NCI-H446 treated with DMSO at 0.1 percent for 48 hours (cell line): ENCODE results near the gene OTOP2.

Experiments used
- DNase-seq: peaks from one replicate; lab custom pipeline; 2025; lab: John Stamatoyannopoulos, UW

Gene OTOP2

DNA sequence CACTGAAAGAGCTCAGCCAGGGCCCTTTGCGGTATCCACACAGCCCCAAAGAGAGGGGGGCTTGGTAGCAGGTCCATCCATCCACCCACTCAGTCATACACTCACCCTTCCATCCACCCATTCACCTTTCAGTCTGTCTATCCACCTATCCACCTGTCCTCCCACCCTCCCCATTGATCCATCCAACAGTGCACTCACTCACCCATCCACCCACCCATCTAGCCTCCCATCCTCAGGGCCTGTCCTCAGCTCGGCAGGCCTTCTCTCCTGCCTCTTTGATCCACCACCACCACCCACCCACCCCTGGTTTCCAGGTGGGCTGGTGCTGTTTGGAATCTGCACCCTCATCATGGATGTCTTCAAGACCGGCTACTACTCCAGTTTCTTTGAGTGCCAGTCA is 1.2 kb downstream of the OTOP2 start:
- DNase-seq: no peak

DNA sequence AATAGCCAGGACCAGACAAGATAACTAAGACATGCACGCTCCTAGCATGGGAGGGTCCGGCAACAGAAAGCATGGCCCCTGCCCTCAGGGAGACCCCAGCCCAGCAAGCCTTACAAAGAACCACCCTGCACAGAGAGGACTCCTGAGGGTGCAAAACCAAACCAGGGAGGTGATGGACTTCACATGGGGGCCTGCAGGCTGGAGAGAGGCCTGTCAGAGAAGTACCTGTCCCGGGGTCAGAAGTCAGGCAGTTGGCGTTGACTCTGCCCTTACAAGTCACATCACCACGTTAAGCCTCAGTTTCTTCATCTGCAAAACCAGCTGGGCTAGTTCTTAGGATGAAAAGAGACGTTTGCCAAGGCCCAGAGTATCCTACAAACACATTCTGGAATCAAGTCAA is 4.7 kb downstream of the OTOP2 start:
- no peak for DNase-seq

DNA sequence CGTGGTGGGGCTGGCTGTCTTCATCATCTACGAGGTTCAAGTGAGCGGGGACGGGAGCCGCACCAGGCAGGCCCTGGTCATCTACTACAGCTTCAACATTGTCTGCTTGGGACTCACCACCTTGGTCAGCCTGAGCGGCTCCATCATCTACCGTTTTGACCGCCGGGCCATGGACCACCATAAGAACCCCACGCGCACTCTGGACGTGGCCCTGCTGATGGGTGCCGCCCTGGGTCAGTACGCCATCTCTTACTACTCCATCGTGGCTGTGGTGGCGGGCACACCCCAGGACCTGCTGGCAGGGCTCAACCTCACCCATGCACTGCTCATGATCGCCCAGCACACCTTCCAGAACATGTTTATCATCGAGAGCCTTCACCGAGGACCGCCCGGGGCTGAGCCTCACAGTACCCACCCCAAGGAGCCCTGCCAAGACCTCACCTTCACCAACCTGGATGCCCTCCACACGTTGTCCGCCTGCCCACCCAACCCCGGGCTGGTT is 6.5 kb downstream of the OTOP2 start:
- no peak for DNase-seq

DNA sequence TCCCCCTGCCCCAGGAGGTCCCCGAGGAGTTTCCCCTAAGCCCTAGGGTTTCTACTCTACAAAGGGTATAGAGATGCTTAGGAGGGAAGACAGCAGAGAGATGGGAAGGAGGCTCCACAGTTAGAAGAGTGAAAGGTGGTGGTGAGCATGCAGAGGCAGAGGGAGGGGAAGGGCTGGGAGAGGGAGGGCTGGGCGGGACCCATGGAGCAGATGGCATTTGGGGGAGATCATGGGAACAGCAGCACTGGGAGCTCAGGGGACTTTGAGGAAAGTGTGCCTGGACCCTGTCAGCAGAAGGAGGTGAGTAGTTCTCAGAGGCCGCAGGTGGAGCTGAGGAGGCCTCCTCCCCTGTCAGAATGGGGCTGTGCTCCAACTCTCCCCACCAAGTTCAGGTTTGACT is 11.0 kb downstream of the OTOP2 start:
- DNase-seq: no peak

DNA sequence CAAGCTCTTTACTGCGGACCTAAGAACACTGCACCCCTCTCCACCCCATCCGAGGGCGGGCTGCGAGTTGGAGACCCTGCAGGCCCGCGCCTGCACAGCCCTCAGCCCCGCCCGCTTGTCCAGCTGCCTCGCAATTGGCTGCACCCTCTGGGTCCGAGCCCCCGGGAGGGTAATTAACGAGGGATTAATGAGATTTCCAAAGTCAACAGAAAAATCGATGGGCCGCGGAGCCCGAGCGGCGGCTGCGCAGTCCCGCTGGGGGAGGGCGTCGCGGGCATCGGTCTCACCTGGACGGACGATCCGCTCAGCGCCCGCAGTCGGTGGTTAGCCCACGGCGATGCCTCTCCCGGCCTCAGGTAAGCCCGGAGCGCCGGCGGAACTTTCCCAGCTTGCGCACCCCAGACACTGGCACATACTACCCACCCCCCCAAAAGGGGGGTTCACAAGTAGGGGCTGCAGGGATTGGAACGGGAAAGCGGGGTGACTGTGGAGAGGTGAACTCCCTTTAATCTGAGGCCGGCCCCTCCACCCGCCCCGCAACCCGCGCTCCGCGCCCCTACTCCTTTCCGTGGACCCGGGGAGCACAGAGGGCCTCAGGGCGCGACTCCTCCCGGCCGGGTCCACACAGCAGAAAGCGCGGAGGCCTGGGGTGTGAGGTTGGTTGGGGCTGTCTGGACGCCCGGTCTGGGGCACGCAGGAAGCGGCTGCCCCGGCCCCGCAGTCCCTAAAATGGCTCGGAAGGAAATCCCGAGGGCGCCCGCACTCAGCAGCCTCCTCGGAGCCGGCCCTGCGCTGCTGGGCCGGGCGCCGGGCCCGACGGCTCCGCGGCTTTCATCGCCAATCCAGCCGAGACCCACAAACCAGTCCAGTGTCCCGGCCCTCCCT is 11.8 kb downstream of the OTOP2 start, which contains the start of gene OTOP3:
Gene OTOP3 (plus strand): TSS at position 314 of the 885 bp plus-strand sequence. CDS start 24 bp downstream, at position 338.
- DNase-seq: no peak

DNA sequence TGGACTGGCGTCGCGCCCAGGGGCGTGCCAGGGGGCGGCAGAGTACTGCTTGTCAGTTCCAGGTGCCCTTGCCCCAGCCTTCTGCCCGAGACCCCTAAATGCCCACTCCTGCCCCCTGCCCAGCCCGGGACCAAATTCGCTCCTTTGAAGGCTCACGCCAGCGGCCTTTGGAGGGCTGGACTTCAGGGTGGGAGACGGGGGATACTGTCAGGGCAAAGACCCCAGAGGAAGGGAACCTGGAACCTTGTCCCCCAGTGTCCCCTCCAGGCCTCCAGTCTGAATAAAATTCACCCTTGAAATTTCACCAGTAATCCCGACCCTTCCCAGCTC is 12.4 kb downstream of the OTOP2 start:
- no peak for DNase-seq

DNA sequence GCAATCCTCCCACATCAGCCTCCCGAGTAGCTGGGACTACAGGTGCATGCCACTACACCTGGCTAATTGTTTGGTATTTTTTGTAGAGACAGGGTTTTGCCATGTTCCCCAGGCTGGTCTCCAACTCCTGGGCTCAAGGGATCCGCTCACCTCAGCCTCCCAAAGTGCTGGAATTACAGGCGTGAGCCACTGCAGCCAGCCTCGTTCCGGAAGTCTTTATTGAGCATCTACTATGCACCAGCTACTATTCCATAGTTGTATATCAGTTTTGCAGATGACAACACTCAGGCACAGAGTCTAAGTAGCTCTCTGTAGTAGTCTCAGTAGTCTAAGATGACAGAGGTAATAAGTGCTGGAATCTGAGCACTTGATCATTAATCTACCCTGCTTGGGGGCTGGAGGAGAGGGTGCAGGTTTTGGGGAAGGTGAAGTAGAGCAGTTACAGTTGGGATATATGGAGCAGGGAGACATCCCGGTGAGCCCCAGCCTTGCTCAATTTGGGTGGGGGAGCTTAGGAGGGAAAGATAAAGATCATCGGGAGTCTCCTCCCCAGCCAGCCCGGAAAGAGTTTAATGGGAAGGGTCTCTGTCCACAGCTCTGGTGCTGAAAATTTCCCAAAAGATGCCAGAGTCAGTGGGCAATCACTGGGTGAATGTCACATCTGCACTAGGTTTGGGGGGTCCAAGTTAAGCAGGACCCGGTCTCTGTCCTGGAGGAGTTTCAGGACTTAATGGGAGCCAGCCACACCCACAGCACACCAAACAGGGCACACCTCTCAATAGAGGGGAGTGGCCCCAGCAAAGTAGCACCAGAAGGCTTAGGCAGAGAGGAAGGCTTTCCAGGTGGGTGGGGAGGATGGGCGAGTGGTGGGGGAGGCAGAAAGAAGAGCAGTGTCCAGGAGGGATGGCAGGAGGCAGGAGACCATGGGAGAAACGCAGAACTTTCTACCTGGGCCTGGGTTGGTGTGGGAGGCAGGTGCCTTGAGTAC is 13.3 kb downstream of the OTOP2 start:
- no peak for DNase-seq

DNA sequence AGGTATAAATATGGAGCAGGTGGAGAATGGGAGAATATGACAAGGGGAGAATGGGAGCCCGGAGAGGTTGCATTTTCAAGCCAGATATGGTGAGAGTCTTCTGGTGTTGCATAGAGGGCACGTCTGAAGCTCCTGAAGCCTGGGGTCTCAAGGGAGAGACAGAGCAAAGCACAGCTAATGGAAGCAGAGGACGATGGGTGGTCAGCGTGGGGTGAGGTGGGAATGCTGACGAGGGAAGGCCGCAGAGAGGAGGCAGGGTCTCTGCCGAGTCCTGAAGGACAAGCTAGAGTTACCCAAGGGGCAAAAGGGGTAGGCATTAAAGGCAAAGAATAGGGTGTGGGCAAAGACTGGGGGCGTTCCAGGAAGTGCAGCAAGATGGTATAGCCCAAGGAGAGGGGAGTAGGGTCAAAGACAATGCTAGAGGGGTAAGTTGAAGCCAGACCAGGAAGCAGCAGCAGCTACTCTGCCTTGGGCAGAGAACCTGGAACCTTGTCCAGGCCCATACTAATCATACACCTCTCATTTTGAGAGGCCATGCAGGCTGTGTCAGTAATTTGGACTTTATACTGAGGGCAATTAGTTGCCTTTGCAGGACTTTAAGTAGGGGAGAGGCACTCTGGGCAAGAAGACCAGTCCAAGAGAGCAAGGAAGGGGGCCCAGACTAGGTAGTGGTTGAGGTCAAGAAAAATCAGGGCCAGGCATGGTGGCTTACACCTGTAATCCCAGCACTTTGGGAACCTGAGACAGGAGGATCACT is 14.3 kb downstream of the OTOP2 start:
- DNase-seq: no peak

DNA sequence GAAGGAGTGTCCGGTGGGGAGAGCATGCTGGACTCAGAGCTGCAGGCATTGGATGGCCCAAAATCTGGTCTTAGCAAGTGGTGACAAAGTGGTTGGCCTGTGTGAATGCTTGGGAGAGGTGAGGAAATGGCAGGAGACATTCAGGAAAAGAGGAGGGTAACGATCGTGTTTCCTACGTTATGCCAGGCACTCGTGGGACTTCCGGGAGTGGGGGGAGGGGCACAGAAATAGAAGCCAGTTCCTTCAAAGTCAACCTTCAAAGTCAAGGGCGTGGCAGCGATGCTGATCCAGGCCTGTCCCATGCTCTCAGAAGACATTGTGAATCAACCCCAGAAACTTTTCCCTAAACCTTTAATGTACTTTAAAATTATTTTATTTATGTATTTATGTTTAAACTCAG is 15.5 kb downstream of the OTOP2 start:
- DNase-seq: no peak

DNA sequence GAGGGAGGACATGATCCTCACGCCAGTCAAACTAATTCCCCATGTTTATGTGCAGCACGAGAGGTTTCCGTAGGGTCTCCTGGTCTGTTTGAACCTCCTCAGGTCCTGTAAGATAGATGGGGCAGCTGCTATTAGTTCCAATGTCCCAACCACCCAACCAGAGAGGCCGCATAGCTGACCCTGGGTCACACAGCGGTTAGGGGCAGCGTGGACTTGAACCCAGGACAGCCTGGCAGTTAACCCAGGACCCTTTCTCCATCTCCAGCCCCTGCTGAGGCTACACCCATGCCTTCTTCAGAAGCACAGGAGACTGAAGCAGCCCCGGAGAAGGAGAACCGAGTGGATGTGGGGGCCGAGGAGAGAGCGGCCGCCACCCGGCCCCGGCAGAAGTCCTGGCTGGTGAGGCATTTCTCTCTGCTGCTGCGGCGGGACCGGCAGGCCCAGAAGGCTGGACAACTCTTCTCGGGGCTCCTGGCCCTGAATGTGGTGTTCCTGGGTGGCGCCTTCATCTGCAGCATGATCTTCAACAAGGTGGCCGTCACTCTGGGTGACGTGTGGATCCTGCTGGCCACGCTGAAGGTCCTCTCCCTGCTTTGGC is 17.2 kb downstream of the OTOP2 start:
- no peak for DNase-seq

DNA sequence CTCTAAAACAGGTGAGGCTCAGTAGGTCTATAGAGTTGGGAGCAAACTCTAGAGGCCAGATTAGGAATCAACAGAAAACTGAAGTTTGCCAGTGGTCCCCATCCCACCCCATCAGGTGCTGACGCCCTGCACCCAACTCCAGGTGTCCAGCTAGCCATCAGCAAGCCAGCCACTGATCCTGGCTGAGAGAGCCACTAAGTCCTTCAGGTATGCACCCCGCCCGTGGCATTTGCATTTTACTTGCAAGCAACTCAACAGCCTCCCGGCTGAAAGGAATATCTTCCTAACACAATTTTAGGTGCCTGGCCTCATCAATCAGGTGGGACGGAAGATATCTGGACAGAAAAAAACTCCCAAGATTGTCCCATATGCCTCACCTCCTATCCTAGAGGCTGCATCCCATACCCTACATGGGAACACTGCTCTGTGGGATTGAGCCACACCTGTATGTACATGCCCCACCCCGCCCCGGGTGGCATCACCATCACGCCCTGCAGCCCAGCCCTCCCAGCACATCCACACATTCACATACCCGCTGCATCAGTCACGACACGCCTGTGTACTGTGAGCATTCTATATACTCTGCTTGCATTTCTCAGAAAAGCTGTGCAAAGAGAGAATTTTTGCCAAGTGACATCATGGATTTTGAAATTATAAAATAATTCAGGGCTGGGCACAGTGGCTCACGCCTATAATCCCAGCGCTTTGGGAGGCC is 19.9 kb downstream of the OTOP2 start:
- no peak for DNase-seq

DNA sequence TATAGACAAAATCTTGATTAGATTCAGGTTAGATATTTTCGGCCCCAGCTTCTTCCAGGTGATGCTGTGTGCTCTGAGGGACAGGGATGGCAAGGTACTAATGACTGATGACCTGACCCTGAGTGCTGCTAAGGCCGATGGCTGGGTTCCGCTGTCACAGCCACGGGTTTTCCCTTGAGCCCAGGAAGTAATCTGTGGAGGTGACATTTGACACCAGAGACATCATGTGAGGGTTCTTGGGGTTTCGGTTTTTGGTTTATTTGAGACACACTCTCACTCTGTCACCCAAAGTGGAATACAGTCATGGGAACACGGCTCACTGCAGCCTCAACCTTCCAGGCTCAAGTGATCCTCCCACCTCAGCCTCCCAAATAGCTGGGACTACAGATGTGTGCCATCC is 21.5 kb downstream of the OTOP2 start:
- DNase-seq: no peak

DNA sequence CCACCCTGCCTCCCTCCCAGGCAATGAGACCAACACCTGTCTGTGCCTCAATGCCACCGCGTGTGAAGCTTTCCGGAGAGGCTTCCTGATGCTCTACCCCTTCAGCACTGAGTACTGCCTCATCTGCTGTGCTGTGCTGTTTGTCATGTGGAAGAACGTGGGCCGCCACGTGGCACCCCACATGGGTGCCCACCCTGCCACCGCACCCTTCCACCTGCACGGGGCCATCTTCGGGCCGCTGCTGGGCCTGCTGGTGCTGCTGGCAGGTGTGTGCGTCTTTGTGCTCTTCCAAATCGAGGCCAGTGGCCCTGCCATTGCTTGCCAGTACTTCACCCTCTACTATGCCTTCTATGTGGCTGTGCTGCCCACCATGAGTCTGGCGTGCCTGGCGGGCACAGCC is 22.6 kb downstream of the OTOP2 start:
- DNase-seq: no peak

DNA sequence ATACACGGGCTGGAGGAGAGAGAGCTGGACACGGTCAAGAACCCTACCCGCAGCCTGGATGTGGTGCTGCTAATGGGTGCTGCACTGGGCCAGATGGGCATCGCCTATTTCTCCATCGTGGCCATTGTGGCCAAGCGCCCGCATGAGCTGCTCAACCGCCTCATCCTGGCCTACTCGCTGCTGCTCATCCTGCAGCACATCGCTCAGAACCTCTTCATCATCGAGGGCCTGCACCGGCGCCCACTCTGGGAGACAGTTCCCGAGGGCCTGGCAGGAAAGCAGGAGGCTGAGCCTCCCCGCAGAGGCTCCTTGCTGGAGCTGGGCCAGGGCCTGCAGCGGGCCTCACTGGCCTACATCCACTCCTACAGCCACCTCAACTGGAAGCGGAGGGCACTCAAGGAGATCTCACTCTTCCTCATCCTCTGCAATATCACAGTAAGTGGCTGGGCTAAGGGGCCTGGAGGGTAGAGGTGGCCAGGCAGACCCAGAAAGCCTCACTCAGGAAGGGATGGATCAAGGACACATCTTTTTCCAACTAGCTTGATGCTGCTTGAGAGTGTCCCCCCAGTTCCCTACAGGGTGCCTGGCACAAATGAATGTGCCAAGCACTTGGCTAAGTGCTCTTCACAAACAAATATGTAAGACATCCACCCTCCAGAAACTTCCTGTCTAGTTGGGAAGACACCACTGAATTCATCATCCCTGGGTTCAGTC is 23.1 kb downstream of the OTOP2 start:
- DNase-seq: no peak

DNA sequence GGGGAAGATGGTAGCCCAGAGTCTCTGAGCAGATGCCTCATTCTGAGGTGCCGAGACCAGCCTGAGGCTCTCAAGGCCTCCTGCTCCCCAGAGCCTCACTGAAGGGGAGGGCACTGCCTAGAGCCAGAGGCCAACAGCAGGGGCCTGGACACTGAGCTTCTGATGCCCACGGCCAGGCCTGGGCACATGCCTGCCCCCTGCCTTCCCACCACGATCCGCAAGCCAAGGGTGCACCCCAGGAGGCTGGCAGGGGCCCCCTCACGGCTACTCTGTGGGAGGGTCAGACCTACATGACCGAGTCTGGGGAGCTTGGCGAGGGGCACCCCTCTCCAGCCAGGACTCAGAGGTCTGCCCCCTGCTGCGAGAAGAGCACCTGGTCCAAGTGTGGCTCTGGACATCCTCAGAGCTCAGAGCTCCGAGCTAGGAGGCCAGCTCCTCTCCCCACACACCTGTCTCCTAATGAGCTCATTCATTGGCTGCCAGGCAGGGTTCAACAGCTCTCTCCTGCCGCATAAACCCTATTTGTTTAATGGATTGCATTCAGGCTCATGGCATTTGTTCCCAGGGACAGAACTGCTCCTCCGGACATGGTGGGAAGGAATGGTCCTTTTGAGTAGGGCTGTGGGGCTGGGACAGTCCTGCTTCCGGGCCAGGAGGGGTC is 25.5 kb downstream of the OTOP2 start:
- no peak for DNase-seq

DNA sequence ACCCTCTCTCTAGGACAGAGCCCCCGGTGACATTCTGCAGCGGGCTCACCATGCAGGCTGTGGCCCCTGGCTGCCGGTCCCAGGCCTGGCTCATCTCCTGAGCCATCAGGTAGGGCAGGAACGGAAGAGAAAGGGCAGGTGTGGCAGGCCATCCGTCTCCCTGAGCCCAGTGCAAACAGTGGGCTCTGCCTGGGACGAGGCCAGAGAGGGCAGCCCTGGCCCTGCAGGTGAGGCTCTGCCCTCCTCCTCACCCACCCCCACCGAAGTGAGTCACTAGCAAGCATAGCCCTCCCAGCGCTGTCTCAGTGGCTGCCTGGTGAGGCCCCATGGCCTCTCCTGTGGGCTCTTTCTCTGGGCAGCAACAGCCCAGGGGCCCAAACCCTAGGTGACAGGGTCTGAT is 26.1 kb downstream of the OTOP2 start:
- no peak for DNase-seq

DNA sequence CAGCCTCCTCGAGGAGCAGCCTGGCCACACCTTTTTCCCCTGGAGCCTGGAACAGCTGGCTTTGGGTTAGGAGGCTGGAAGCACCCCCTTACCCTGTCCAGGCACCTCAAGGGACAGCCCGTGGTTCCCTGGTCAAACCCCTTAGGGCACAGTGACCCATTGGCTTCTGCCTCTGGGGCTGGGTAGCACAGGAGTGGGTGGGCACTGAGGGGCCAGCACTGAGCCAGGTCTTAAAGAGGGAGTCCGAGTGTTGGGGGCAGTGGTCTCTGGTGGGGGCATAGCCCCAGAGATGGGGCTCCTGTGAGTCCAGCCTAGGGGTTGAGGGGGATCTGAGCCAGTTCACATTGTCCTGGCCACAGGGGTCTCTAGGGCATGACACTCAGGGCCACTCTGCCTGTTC is 27.0 kb downstream of the OTOP2 start:
- no peak for DNase-seq

DNA sequence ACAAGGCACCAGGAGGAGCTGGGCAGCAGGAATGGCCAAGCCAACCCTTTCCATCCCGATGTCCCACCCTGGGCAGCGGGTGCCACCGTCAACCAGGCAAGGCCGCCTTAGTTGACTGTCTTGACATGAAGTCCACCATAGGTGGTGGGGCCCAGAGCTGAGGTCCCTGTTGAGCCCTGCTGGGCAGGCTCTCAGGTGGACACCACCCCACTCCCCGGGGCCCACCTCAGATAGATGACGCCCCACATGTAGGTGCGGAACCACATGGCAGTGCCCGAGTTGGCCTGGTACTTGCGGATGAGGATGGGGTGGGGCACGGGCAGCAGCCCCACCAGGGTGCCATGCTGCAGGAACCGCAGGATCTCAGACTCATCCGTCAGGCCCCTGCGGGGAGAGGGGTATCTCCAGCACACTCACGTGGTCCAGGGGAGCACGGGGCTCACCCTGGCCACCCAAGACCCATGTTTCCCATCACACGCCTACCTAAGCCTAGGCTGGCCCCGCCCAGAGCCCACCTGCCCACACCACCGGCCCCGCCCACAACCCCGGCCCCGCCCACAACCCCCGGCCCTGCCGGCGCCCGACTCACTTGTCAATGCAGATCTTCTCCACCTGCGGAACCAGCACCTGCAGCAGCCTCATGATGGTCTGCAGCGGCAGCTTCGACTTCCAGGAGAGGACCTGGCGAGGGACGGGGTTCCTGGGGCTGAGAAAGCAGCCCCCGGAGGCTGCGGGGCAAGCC is 27.8 kb downstream of the OTOP2 start:
- no peak for DNase-seq
